OCI-LY1 (cell line): ENCODE results near the gene PAQR8.

Experiments
- CTCF ChIP-seq: fragments of 200-600 bp; sonication (generic), shearing (Covaris generic); IDR thresholded peaks from 2 replicates; pipeline ENCODE4 v1.5.1; 2017; ENCODE audit warnings: mild to moderate bottlenecking, antibody characterized with exemption, low read length, moderate library complexity, mixed read lengths
- EZH2 ChIP-seq: fragments of 200-600 bp; sonication (generic), shearing (Covaris generic); IDR thresholded peaks from 2 replicates; pipeline ENCODE4 v1.8.0; 2017; ENCODE audit warnings: borderline replicate concordance, mixed run types, mild to moderate bottlenecking, antibody characterized with exemption, low read length, moderate library complexity, mixed read lengths

GRCh38 chr6:52359403-52359802 lies 2.5 kb upstream of the PAQR8 start:
- TF ChIP-seq CTCF (no peak), EZH2 (no peak)
